ENCODE data around the gene U2SURP. TPM values are rescaled to one million over a fixed set of nuclear protein-coding genes. Genes with fewer than 3 reads are reported as not detected.

U2SURP gene
- total and polyA plus RNA-seq, 10 of the 15 experiments (the other 5 are each of a cell fraction or from before 2014, with no cell fraction given) = 76.3 to 277 (median 150) TPM

DNA sequence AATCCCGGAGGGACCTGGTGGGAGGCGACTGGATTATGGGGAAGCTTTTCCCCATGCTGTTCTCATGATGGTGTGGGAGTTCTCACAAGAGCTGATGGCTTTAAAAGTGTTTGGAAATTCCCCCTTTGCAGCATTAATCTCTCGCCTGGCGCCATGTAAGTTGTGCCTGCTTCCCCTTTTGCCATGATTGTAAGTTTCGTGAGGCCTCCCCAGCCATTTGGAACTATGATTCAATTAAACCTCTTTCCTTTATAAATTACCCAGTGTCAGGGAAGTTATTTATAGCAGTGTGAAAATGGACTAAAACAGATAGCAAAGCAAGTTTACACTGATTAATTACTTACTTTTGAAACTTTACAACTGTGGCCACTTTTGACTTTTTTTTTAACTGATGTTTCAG, 10.6 kb upstream of the U2SURP start:
- in situ Hi-C loops (cut with MboI) = loop anchor here (5.0 kb wide), 3 partner anchors 58 to 398 kb away; no protein-coding TSS in a partner anchor
- Histone ChIP-seq H3K9me3 (replicated peaks; ENCODE audit: control insufficient read depth, insufficient read depth, low read length) (no peaks in the 10 kb centered on the region; the same call in 2 of the 3 replicates), H3K4me3 (no peak overlapping the region), H3K4me1 (ENCODE audit: control insufficient read depth, insufficient read depth, low read length) (0 out of 2 replicates have a peak, but pooled peaks cover 3% of the 10 kb centered on the region), H3K79me2 (ENCODE audit: control insufficient read depth, insufficient read depth, low read length) (no peaks in the 10 kb centered on the region), H3K27me3 (replicated peaks in 1 of 2; ENCODE audit: control insufficient read depth in 2 of 2, insufficient read depth in 2 of 2, low read length in 1 of 2) (no peaks in the 10 kb centered on the region), H3K36me3 (ENCODE audit: control insufficient read depth in 2 of 2, insufficient read depth in 2 of 2, low read length in 1 of 2) (no peaks in the 10 kb centered on the region), H4K20me1 (ENCODE audit: control insufficient read depth, insufficient read depth) (no peaks in the 10 kb centered on the region), H3K4me2 (ENCODE audit: control insufficient read depth, insufficient read depth) (0 out of 2 replicates have a peak overlapping the region, but pooled peaks have one; percentile 13), H2AFZ (ENCODE audit: control insufficient read depth, low read depth, low read length) (peak overlapping the region; percentile 24), H3K9ac (ENCODE audit: control insufficient read depth, insufficient read depth, low read length) (no peak overlapping the region), H3K27ac (ENCODE audit: control insufficient read depth, insufficient read depth) (no peak overlapping the region)
- ChIA-PET RAD21 (ENCODE audit: unreplicated experiment) (interaction anchor here (0.9 to 2.5 kb wide), 8 partner anchors 10 to 162 kb away, joined by 3 to 16 read pairs (median 5); partner anchors contain the start of gene U2SURP), SMC1A (ENCODE audit: uncharacterized antibody, unreplicated experiment) (interaction anchor here (0.7 to 2.9 kb wide), 15 partner anchors 9 to 401 kb away, joined by 3 to 22 read pairs (median 4); partner anchors contain the start of gene U2SURP), POLR2A (interaction anchor here (0.6 to 2.0 kb wide), 3 partner anchors 10 to 66 kb away, joined by 3 to 15 read pairs (median 12); partner anchors contain the start of gene U2SURP), CTCF (interaction anchor here (0.9 to 9.8 kb wide), 14 partner anchors 10 to 404 kb away, joined by 3 to 136 read pairs (median 4); partner anchors contain the start of gene U2SURP)
- DNase-seq (ENCODE audit: low read depth, low spot score) = no peak
- FAIRE-seq = no peak
- intact Hi-C loops (cut with micrococcal nuclease; ENCODE audit: unreplicated experiment) = no loop called here
- no TSS peak for BruUV-seq (replicated peaks)
- 28% methylated on average over 5 of the region's 5 CpGs for WGBS (ENCODE audit: insufficient coverage, insufficient replicate concordance, low lambda C conversion rate, missing lambda C conversion rate)
- ATAC-seq = peak; percentile 55
- TF ChIP-seq BCL11A (IDR thresholded peaks at IDR 0.05; ENCODE audit: low read depth, low read length) (peak; percentile 44; the same call in 1 of the 2 replicates), MAX (IDR thresholded peaks at IDR 0.05; ENCODE audit: low read depth, low read length) (no peak), RELA (IDR thresholded peaks at IDR 0.05; ENCODE audit: borderline replicate concordance, partially characterized antibody) (peak; percentile 49), ZSCAN29 (IDR thresholded peaks at IDR 0.05) (no peak), GATAD2B (conservative IDR thresholded peaks at IDR 0.05; ENCODE audit: low read depth) (0 out of 2 replicates have a peak, but pooled peaks have one; percentile 79), NFYA (IDR thresholded peaks at IDR 0.05; ENCODE audit: borderline replicate concordance, low read depth, low read length) (no peak), DPF2 (IDR thresholded peaks at IDR 0.05) (peak; percentile 73), FOXK2 (IDR thresholded peaks at IDR 0.05) (no peak), SMAD5 (IDR thresholded peaks at IDR 0.05; ENCODE audit: low read depth) (no peak), EED (IDR thresholded peaks at IDR 0.05; ENCODE audit: low read depth) (peak; percentile 63; the same call in 1 of the 2 replicates), PML (IDR thresholded peaks at IDR 0.05; ENCODE audit: low read length) (no peak), MEF2B (IDR thresholded peaks at IDR 0.05; ENCODE audit: partially characterized antibody, poor library complexity, severe bottlenecking) (peak; percentile 82), CHD2 (IDR thresholded peaks at IDR 0.05; ENCODE audit: borderline replicate concordance, low read depth, low read length) (0 out of 2 replicates have a peak, but pooled peaks have one; percentile 34), ZNF207 (IDR thresholded peaks at IDR 0.05; ENCODE audit: borderline replicate concordance) (no peak), E2F4 (IDR thresholded peaks at IDR 0.05; ENCODE audit: low read depth, low read length) (no peak)
- TF ChIP-seq, protein P1, sequence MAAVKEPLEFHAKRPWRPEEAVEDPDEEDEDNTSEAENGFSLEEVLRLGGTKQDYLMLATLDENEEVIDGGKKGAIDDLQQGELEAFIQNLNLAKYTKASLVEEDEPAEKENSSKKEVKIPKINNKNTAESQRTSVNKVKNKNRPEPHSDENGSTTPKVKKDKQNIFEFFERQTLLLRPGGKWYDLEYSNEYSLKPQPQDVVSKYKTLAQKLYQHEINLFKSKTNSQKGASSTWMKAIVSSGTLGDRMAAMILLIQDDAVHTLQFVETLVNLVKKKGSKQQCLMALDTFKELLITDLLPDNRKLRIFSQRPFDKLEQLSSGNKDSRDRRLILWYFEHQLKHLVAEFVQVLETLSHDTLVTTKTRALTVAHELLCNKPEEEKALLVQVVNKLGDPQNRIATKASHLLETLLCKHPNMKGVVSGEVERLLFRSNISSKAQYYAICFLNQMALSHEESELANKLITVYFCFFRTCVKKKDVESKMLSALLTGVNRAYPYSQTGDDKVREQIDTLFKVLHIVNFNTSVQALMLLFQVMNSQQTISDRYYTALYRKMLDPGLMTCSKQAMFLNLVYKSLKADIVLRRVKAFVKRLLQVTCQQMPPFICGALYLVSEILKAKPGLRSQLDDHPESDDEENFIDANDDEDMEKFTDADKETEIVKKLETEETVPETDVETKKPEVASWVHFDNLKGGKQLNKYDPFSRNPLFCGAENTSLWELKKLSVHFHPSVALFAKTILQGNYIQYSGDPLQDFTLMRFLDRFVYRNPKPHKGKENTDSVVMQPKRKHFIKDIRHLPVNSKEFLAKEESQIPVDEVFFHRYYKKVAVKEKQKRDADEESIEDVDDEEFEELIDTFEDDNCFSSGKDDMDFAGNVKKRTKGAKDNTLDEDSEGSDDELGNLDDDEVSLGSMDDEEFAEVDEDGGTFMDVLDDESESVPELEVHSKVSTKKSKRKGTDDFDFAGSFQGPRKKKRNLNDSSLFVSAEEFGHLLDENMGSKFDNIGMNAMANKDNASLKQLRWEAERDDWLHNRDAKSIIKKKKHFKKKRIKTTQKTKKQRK (IDR thresholded peaks at IDR 0.05; ENCODE audit: low read depth, low read length) = no peak
- TF ChIP-seq, protein P2, sequence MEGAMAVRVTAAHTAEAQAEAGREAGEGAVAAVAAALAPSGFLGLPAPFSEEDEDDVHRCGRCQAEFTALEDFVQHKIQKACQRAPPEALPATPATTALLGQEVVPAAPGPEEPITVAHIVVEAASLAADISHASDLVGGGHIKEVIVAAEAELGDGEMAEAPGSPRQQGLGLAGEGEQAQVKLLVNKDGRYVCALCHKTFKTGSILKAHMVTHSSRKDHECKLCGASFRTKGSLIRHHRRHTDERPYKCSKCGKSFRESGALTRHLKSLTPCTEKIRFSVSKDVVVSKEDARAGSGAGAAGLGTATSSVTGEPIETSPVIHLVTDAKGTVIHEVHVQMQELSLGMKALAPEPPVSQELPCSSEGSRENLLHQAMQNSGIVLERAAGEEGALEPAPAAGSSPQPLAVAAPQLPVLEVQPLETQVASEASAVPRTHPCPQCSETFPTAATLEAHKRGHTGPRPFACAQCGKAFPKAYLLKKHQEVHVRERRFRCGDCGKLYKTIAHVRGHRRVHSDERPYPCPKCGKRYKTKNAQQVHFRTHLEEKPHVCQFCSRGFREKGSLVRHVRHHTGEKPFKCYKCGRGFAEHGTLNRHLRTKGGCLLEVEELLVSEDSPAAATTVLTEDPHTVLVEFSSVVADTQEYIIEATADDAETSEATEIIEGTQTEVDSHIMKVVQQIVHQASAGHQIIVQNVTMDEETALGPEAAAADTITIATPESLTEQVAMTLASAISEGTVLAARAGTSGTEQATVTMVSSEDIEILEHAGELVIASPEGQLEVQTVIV (IDR thresholded peaks at IDR 0.05; ENCODE audit: borderline replicate concordance, partially characterized antibody) = no peak
